MM.1S (cell line): ENCODE measurements around the gene HYAL1.
"Not testable (repeated sequence)": the region's sequence is repeated elsewhere in the genome, so short reads cannot be mapped to it uniquely, and the experiment has no call there.

ENCODE experiments used
- DNase-seq: peaks from one replicate; pipeline ENCODE4 v3.0.0-alpha.2; 2015
- H2AFZ ChIP-seq: fragments of 300-600 bp; sonication (generic); 2 replicates; pipeline ENCODE4 v1.6.0; 2016; ENCODE audit warnings: antibody characterized with exemption, low read length
- H3F3A ChIP-seq: fragments of 300-600 bp; sonication (generic); 2 replicates; pipeline ENCODE4 v1.6.1; 2016; ENCODE audit warnings: mild to moderate bottlenecking, antibody characterized with exemption, low read length, moderate library complexity, mixed read lengths; ENCODE audit not compliant: insufficient read depth
- H3K27ac ChIP-seq: fragments of 300-600 bp; sonication (generic); 2 replicates; pipeline ENCODE4 v1.5.1; 2016; ENCODE audit warnings: mild to moderate bottlenecking, low read length
- H3K27me3 ChIP-seq: fragments of 300-600 bp; sonication (generic); replicated peaks from 2 replicates; pipeline ENCODE4 v1.6.0; 2016; ENCODE audit warnings: low read length; ENCODE audit not compliant: insufficient read depth
- H3K36me3 ChIP-seq: fragments of 300-600 bp; sonication (generic); replicated peaks from 2 replicates; pipeline ENCODE4 v1.6.1; 2016; ENCODE audit warnings: mild to moderate bottlenecking, low read length, mixed read lengths; ENCODE audit not compliant: insufficient read depth
- H3K4me1 ChIP-seq: fragments of 300-600 bp; sonication (generic); 2 replicates; pipeline ENCODE4 v1.6.1; 2016; ENCODE audit warnings: low read length, mixed read lengths
- H3K4me2 ChIP-seq: fragments of 300-600 bp; sonication (generic); 2 replicates; pipeline ENCODE4 v1.6.0; 2016; ENCODE audit warnings: low read depth, low read length
- H3K4me3 ChIP-seq: fragments of 300-600 bp; sonication (generic); 2 replicates; pipeline ENCODE4 v1.5.1; 2016; ENCODE audit warnings: low read length, mixed read lengths
- H3K79me2 ChIP-seq: fragments of 300-600 bp; sonication (generic); 2 replicates; pipeline ENCODE4 v1.6.1; 2016; ENCODE audit warnings: mixed run types, low read length, mixed read lengths
- H3K9ac ChIP-seq: fragments of 300-600 bp; sonication (generic); 2 replicates; pipeline ENCODE4 v1.6.1; 2016; ENCODE audit warnings: low read length, mixed read lengths
- H3K9me2 ChIP-seq: fragments of 300-600 bp; sonication (generic); replicated peaks from 2 replicates; pipeline ENCODE4 v1.6.1; 2016; ENCODE audit warnings: mild to moderate bottlenecking, low read length, mixed read lengths; ENCODE audit not compliant: insufficient read depth
- H3K9me3 ChIP-seq: fragments of 300-600 bp; sonication (generic); replicated peaks from 2 replicates; pipeline ENCODE4 v1.6.1; 2016; ENCODE audit warnings: mild to moderate bottlenecking, low read length, mixed read lengths; ENCODE audit not compliant: insufficient read depth
- H4K20me1 ChIP-seq: fragments of 300-600 bp; sonication (generic); 2 replicates; pipeline ENCODE4 v1.6.1; 2016; ENCODE audit warnings: mild to moderate bottlenecking, low read length, moderate library complexity, mixed read lengths; ENCODE audit not compliant: insufficient read depth
- CTCF ChIP-seq: fragments of 300-600 bp; sonication (generic); IDR thresholded peaks from 2 replicates; pipeline ENCODE4 v1.5.1; 2016; ENCODE audit warnings: antibody characterized with exemption, low read length, mixed read lengths
- EZH2 ChIP-seq: fragments of 300-600 bp; sonication (generic); optimal IDR thresholded peaks from 2 replicates; pipeline ENCODE3; 2017; ENCODE audit warnings: low read depth, mild to moderate bottlenecking, antibody characterized with exemption, low read length, mixed read lengths
- EZH2phosphoT487 ChIP-seq: fragments of 300-600 bp; sonication (generic); IDR thresholded peaks from 2 replicates; pipeline ENCODE4 v1.6.1; 2018; ENCODE audit warnings: antibody characterized with exemption, low read length

HYAL1 gene

GRCh38 chr3:50314816-50315215 is 11.4 kb upstream of the HYAL1 start:
- no peaks in the 10 kb centered on the region for H4K20me1 ChIP-seq
- 0 out of 2 replicates have a peak, but pooled peaks cover 5% of the 10 kb centered on the region for H3K4me1 ChIP-seq
- H3K27ac ChIP-seq, result no peak overlapping the region
- no peaks in the 10 kb centered on the region for H3K27me3 ChIP-seq
- H3F3A ChIP-seq, result no peaks in the 10 kb centered on the region
- H3K4me3 ChIP-seq, result no peak overlapping the region
- H3K9ac ChIP-seq, result no peak overlapping the region
- no peaks in the 10 kb centered on the region for H3K9me3 ChIP-seq
- no peak overlapping the region for H2AFZ ChIP-seq
- no peak overlapping the region for H3K4me2 ChIP-seq
- peaks cover 4% of the 10 kb centered on the region; the same call in 1 of the 2 replicates for H3K79me2 ChIP-seq
- DNase-seq, result no peak
- no peaks in the 10 kb centered on the region for H3K36me3 ChIP-seq
- TF ChIP-seq CTCF (no peak), EZH2 (no peak), EZH2phosphoT487 (no peak)
- no peaks in the 10 kb centered on the region for H3K9me2 ChIP-seq

DNA sequence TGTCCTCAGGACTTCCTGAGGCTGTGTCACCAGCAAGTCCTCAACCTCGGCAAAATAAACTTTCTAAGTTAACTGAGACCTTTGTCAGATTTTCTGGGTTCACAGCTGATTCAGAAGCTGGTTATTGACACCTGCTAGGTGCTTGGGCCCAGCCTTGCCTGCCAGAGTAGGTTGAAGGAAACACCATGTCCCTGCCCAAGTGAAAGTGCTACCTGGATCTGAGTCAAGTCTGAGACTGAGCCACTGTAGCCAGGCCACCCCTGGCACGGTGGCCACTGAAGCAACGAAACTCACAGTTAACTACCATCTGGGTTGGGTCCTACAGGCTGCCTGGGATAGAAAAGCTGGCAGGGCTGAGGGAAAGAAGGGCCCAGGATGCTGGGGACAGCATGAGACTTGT is 11.0 kb upstream of the HYAL1 start:
- DNase-seq, result no peak
- no peak overlapping the region for H2AFZ ChIP-seq
- no peak overlapping the region for H3K9ac ChIP-seq
- H3K79me2 ChIP-seq, result no peaks in the 10 kb centered on the region
- no peak overlapping the region for H3K4me2 ChIP-seq
- no peaks in the 10 kb centered on the region for H3K9me2 ChIP-seq
- no peak overlapping the region for H3K27ac ChIP-seq
- no peaks in the 10 kb centered on the region for H3K36me3 ChIP-seq
- no peak overlapping the region for H3K4me3 ChIP-seq
- 0 out of 2 replicates have a peak, but pooled peaks cover 3% of the 10 kb centered on the region for H3F3A ChIP-seq
- H3K4me1 ChIP-seq, result 0 out of 2 replicates have a peak, but pooled peaks cover 5% of the 10 kb centered on the region
- no peaks in the 10 kb centered on the region for H4K20me1 ChIP-seq
- H3K27me3 ChIP-seq, result no peaks in the 10 kb centered on the region
- no peaks in the 10 kb centered on the region for H3K9me3 ChIP-seq
- TF ChIP-seq CTCF (no peak), EZH2 (no peak), EZH2phosphoT487 (no peak)

GRCh38 chr3:50312041-50312440 is 8.7 kb upstream of the HYAL1 start:
- H3K9me2 ChIP-seq, H4K20me1 ChIP-seq, H3K4me1 ChIP-seq, H3K4me2 ChIP-seq, H3K9ac ChIP-seq, H3K27ac ChIP-seq, H3F3A ChIP-seq, H3K9me3 ChIP-seq, H2AFZ ChIP-seq, H3K36me3 ChIP-seq, H3K27me3 ChIP-seq, H3K4me3 ChIP-seq, DNase-seq, H3K79me2 ChIP-seq: not testable (repeated sequence)

DNA sequence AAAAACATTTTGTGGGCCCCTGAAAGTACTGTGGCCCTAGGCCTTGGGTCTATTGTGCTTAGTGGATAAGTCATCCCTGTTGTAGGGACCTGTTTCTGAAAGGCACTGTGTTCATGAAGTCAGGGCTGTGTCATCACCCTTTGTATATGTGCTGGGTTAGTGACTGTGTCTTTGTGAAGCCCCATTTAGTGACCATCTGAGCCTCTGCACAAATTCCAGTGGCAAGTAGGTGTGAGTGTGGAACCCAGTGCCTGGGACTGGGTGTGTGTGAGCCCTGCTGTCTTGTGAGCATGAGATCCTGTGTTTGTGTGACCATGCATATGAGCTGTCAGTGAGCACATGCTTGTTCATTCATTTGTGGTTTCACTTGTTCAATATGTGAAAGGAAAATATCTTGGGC is 1.2 kb upstream of the HYAL1 start:
- TF ChIP-seq CTCF (no peak), EZH2 (no peak), EZH2phosphoT487 (no peak)
- H3K9ac ChIP-seq, result no peak overlapping the region

More for the DNA sequence above, 1.2 kb upstream of the HYAL1 start:
- H3K27ac ChIP-seq, result no peak overlapping the region
- peaks cover 5% of the 10 kb centered on the region; the same call in 1 of the 2 replicates for H3K4me1 ChIP-seq
- 0 out of 2 replicates have a peak, but pooled peaks cover 1% of the 10 kb centered on the region for H3F3A ChIP-seq
- no peaks in the 10 kb centered on the region for H4K20me1 ChIP-seq
- H3K9me3 ChIP-seq, result no peaks in the 10 kb centered on the region
- H3K36me3 ChIP-seq, result no peaks in the 10 kb centered on the region
- no peaks in the 10 kb centered on the region for H3K9me2 ChIP-seq
- no peak overlapping the region for H2AFZ ChIP-seq
- H3K79me2 ChIP-seq, result 0 out of 2 replicates have a peak, but pooled peaks cover 3% of the 10 kb centered on the region
- H3K4me2 ChIP-seq, result no peak overlapping the region
- no peak for DNase-seq
- no peaks in the 10 kb centered on the region for H3K27me3 ChIP-seq
- H3K4me3 ChIP-seq, result no peak overlapping the region
